ENCODE measurements around the gene CD8A. TPM values are rescaled to one million over a fixed set of nuclear protein-coding genes. Genes with fewer than 3 reads are reported as not detected.

The CD8A gene
- total and polyA plus RNA-seq, 10 of the 15 experiments (the other 5 are each of a cell fraction or from before 2014, with no cell fraction given), result 0.15 to 0.43 TPM; not detected in 8

DNA sequence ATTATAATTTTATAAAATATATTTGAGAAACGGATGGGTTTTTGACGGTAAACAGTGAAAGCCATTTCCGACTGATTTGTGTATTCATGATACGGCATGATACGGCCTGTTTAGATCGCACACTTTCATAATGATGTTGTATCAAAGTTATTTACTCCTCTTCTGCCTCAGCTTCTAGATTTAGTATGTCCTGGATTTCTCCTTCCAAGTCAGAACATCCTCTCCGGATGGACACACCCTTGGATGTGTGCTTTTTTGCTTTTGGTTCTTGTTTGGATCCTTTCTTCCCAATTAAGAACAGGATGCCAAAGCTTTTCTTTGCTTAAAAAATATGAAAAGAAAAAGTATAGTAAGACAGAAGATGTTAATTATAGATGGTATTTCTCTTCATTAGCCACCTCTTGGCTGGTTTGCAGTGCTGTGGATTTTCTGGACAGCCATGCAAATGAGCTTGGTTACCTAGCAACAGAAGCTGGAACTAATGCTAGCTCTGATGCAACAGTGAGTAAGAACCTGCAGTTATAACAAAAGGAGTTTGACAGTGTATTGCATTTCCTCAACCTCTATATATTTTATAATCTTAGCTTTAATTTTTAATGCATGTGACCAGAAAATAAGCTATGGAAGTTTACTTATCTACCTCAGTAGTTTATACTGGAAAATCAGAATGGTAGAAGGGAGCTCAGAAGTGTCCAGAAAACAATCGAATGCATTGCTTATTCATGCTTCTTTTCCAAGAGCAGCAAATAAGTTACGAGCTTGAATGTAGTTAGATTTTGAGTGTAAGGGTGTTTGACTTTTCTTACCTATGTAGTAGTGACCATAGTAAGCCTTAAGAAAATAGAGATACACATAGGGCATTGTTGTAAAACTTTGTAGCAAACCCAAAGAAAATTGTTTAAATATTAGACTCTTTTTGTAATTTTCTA, 42.7 kb downstream of the CD8A start (continued):
- no peak for TF ChIP-seq CBX5 (IDR thresholded peaks at IDR 0.05; ENCODE audit: low read depth)

DNA sequence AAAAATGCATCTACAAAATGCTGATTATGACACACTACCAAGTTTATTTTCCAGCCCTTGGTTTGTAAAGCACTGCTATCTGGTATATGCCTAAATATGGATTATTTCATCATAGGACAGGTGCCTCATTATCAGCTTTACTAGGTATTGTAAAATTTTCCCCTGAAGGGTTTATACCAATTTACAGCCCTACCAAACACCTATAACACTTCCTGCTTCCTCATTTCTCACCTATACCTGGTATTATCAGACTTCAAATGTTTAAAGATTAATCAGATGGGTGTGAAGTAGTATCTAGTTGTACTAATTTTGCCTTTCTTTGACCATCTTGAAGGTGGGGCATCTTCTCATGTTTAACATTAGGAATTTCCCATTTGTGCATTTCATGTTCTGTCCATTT, 43.8 kb downstream of the CD8A start:
- DNase-seq (ENCODE audit: low read depth, low spot score) (no peak), ATAC-seq (no peak; the same call in 2 of the 3 replicates), FAIRE-seq (no peak)
- Histone ChIP-seq H3K36me3 (ENCODE audit: control insufficient read depth in 2 of 2, insufficient read depth in 2 of 2, low read length in 1 of 2) (peaks cover 2 to 4% of the 10 kb centered on the region in 2 experiments; a peak in 2 of 4 replicates), H3K9ac (ENCODE audit: control insufficient read depth, insufficient read depth, low read length) (no peak overlapping the region), H3K79me2 (ENCODE audit: control insufficient read depth, insufficient read depth, low read length) (peaks cover 4% of the 10 kb centered on the region), H3K9me3 (replicated peaks; ENCODE audit: control insufficient read depth, insufficient read depth, low read length) (peaks cover 4% of the 10 kb centered on the region), H3K4me3 (no peak overlapping the region), H3K4me2 (ENCODE audit: control insufficient read depth, insufficient read depth) (no peak overlapping the region), H2AFZ (ENCODE audit: control insufficient read depth, low read depth, low read length) (no peak overlapping the region), H3K27ac (ENCODE audit: control insufficient read depth, insufficient read depth) (no peak overlapping the region), H3K4me1 (ENCODE audit: control insufficient read depth, insufficient read depth, low read length) (no peaks in the 10 kb centered on the region), H4K20me1 (ENCODE audit: control insufficient read depth, insufficient read depth) (no peaks in the 10 kb centered on the region), H3K27me3 (replicated peaks in 1 of 2; ENCODE audit: control insufficient read depth in 2 of 2, insufficient read depth in 2 of 2, low read length in 1 of 2) (no peaks in the 10 kb centered on the region)
- ChIA-PET POLR2A (no interaction called here), RAD21 (ENCODE audit: unreplicated experiment) (no interaction called here), SMC1A (ENCODE audit: uncharacterized antibody, unreplicated experiment) (no interaction called here), CTCF (interaction anchor here (3.7 kb wide), 1 partner anchor 17 kb away, joined by 23 read pairs; no protein-coding TSS in a partner anchor)
- in situ Hi-C loops (cut with MboI) (no loop called here), intact Hi-C loops (cut with micrococcal nuclease; ENCODE audit: unreplicated experiment) (no loop called here)
- no TSS peak for BruUV-seq (replicated peaks)
- TF ChIP-seq EGR1 (IDR thresholded peaks at IDR 0.05; ENCODE audit: borderline replicate concordance in 1 of 2, low read depth in 2 of 2, low read length in 2 of 2) (no peak), SMAD1 (IDR thresholded peaks at IDR 0.05; ENCODE audit: low read depth, partially characterized antibody) (no peak), ASH2L (IDR thresholded peaks at IDR 0.05; ENCODE audit: borderline replicate concordance, low read depth) (no peak), NR2F1 (conservative IDR thresholded peaks at IDR 0.05) (no peak), RCOR1 (conservative IDR thresholded peaks at IDR 0.05; ENCODE audit: low read depth, low read length) (no peak), MYB (IDR thresholded peaks at IDR 0.05; ENCODE audit: borderline replicate concordance, low read depth, low read length) (no peak), HDAC6 (IDR thresholded peaks at IDR 0.05; ENCODE audit: unreplicated experiment) (no peak), POLR2AphosphoS5 (IDR thresholded peaks at IDR 0.05; ENCODE audit: low read length) (no peak), BMI1 (IDR thresholded peaks at IDR 0.05; ENCODE audit: borderline replicate concordance) (no peak), SIX5 (IDR thresholded peaks at IDR 0.05; ENCODE audit: low read depth, low read length, severe bottlenecking) (no peak), KAT2A (conservative IDR thresholded peaks at IDR 0.05; ENCODE audit: control insufficient read depth, low read depth, low read length) (no peak), TCF7 (IDR thresholded peaks at IDR 0.05; ENCODE audit: borderline replicate concordance) (no peak), SREBF1 (IDR thresholded peaks at IDR 0.05; ENCODE audit: low read length) (no peak), MEF2B (IDR thresholded peaks at IDR 0.05; ENCODE audit: partially characterized antibody, poor library complexity, severe bottlenecking) (no peak), EP300 (IDR thresholded peaks at IDR 0.05; ENCODE audit: borderline replicate concordance in 1 of 2, control insufficient read depth in 1 of 2, low read depth in 2 of 2, low read length in 2 of 2) (no peak)
- TF ChIP-seq, protein P1, sequence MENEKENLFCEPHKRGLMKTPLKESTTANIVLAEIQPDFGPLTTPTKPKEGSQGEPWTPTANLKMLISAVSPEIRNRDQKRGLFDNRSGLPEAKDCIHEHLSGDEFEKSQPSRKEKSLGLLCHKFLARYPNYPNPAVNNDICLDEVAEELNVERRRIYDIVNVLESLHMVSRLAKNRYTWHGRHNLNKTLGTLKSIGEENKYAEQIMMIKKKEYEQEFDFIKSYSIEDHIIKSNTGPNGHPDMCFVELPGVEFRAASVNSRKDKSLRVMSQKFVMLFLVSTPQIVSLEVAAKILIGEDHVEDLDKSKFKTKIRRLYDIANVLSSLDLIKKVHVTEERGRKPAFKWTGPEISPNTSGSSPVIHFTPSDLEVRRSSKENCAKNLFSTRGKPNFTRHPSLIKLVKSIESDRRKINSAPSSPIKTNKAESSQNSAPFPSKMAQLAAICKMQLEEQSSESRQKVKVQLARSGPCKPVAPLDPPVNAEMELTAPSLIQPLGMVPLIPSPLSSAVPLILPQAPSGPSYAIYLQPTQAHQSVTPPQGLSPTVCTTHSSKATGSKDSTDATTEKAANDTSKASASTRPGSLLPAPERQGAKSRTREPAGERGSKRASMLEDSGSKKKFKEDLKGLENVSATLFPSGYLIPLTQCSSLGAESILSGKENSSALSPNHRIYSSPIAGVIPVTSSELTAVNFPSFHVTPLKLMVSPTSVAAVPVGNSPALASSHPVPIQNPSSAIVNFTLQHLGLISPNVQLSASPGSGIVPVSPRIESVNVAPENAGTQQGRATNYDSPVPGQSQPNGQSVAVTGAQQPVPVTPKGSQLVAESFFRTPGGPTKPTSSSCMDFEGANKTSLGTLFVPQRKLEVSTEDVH (IDR thresholded peaks at IDR 0.05; ENCODE audit: low read depth, partially characterized antibody), result no peak
